H1 (cell line): ENCODE data around the gene SLC25A15. TPM values are rescaled to one million over a fixed set of nuclear protein-coding genes. Genes with fewer than 3 reads are reported as not detected.

Source experiments
- CTCF ChIA-PET: fragments of 300-600 bp; sonication (Branson Sonifier 250); formaldehyde crosslinking; loops from one replicate; lab custom pipeline; 2021; ENCODE audit not compliant: partially characterized antibody; lab: Charles Lee
- POLR2A ChIA-PET: fragments of 300-600 bp; sonication (Branson Sonifier 250); formaldehyde crosslinking; loops from one replicate; lab custom pipeline; 2021; ENCODE audit warnings: inconsistent platforms; ENCODE audit not compliant: partially characterized antibody; lab: Charles Lee
- DNase-seq, 2 experiments: peaks; one replicate each; pipeline versions ENCODE4 v3.0.0 to v3.0.0-alpha.2; 2010 to 2022; ENCODE audit warnings: low spot score in 2 of 2, low read depth in 1 of 2, mixed read lengths in 1 of 2
- FAIRE-seq: peaks from 2 replicates; lab custom pipeline; 2011; peaks lifted over from hg19 to GRCh38; lab: Jason Lieb, UNC
- H2AFZ ChIP-seq: 2 replicates; pipeline ENCODE4 v1.8.1; 2012; ENCODE audit warnings: low read length, inconsistent platforms
- H2AK5ac ChIP-seq: 2 replicates; pipeline ENCODE4 v1.6.1; 2013; ENCODE audit warnings: low read depth, low read length
- H2BK120ac ChIP-seq: replicated peaks from 2 replicates; pipeline ENCODE3; 2013; ENCODE audit warnings: low read depth, low read length, inconsistent platforms
- H2BK12ac ChIP-seq: 2 replicates; pipeline ENCODE4 v1.6.1; 2013; ENCODE audit warnings: low read depth, low read length
- H2BK15ac ChIP-seq: 2 replicates; pipeline ENCODE4 v1.6.1; 2013; ENCODE audit warnings: low read length
- H2BK20ac ChIP-seq: 2 replicates; pipeline ENCODE4 v1.6.1; 2013; ENCODE audit warnings: low read length
- H2BK5ac ChIP-seq: 2 replicates; pipeline ENCODE4 v1.6.1; 2013; ENCODE audit warnings: low read depth, low read length
- H3K14ac ChIP-seq: 2 replicates; pipeline ENCODE4 v1.6.1; 2013; ENCODE audit warnings: inconsistent platforms; ENCODE audit not compliant: insufficient read length
- H3K18ac ChIP-seq: 2 replicates; pipeline ENCODE4 v1.6.1; 2013; ENCODE audit warnings: low read length; ENCODE audit errors: extremely low read depth
- H3K23ac ChIP-seq: 2 replicates; pipeline ENCODE4 v1.6.1; 2013; ENCODE audit warnings: inconsistent platforms; ENCODE audit not compliant: insufficient read length
- H3K23me2 ChIP-seq: 2 replicates; pipeline ENCODE4 v1.6.1; 2013; ENCODE audit warnings: low read depth, low read length
- H3K27ac ChIP-seq: 2 replicates; pipeline ENCODE4 v1.6.1; 2011; ENCODE audit warnings: low read depth, low read length, inconsistent platforms
- H3K27me3 ChIP-seq, 4 experiments: replicated peaks in 1 of 4; 1 replicate in 1 of 4; 2 replicates in 3 of 4; pipeline versions ENCODE4 v1.6.1 to v1.8.1; 2011 to 2013; ENCODE audit warnings: low read length in 3 of 4, mild to moderate bottlenecking in 3 of 4, inconsistent platforms in 2 of 4, mixed read lengths in 2 of 4, moderate library complexity in 1 of 4; ENCODE audit not compliant: control insufficient read depth in 3 of 4, insufficient read depth in 3 of 4; ENCODE audit errors: extremely low read depth in 1 of 4
- H3K36me3 ChIP-seq, 4 experiments: 2 replicates each; pipeline versions ENCODE4 v1.6.1 to v1.8.1; 2011 to 2013; ENCODE audit warnings: mild to moderate bottlenecking in 4 of 4, low read length in 3 of 4, moderate library complexity in 2 of 4, control low read depth in 1 of 4, inconsistent platforms in 1 of 4; ENCODE audit not compliant: insufficient read depth in 4 of 4, control insufficient read depth in 2 of 4
- H3K4ac ChIP-seq: replicated peaks from 2 replicates; pipeline ENCODE3; 2013; ENCODE audit warnings: low read length, low read depth, mixed read lengths, inconsistent platforms; ENCODE audit not compliant: insufficient read length
- H3K4me1 ChIP-seq, 4 experiments: replicated peaks in 1 of 4; 1 replicate in 1 of 4; 2 replicates in 3 of 4; pipeline versions ENCODE4 v1.6.1 to v1.8.1; 2011 to 2013; ENCODE audit warnings: low read length in 3 of 4, inconsistent platforms in 2 of 4, mixed read lengths in 1 of 4; ENCODE audit not compliant: insufficient read depth in 4 of 4, control insufficient read depth in 3 of 4
- H3K4me2 ChIP-seq, 2 experiments: 2 replicates each; pipeline versions ENCODE4 v1.6.1 to v1.8.1; 2011 to 2013; ENCODE audit warnings: low read depth in 2 of 2, low read length in 2 of 2, control low read depth in 1 of 2, inconsistent platforms in 1 of 2, mild to moderate bottlenecking in 1 of 2; ENCODE audit not compliant: insufficient read depth in 1 of 2
- H3K4me3 ChIP-seq, 4 experiments: fragments of 200-600, 300-600 bp in 1 of 4; sonication (generic), shearing (Covaris generic), sonication (Bioruptor Twin) in 1 of 4; 2 replicates each; pipeline versions ENCODE4 v1.5.1 to v1.8.1; 2011 to 2016; ENCODE audit warnings: low read length in 4 of 4, low read depth in 3 of 4, control low read depth in 2 of 4, inconsistent platforms in 2 of 4, mild to moderate bottlenecking in 2 of 4, mixed read lengths in 1 of 4, moderate library complexity in 1 of 4; ENCODE audit not compliant: insufficient read depth in 2 of 4; ENCODE audit errors: extremely low read depth in 1 of 4
- H3K56ac ChIP-seq: replicated peaks from 2 replicates; pipeline ENCODE3; 2013; ENCODE audit warnings: low read depth, mild to moderate bottlenecking, mixed read lengths, low read length, inconsistent platforms; ENCODE audit not compliant: insufficient read length
- H3K79me1 ChIP-seq: 2 replicates; pipeline ENCODE4 v1.6.1; 2013; ENCODE audit warnings: low read depth, low read length, control low read depth
- H3K79me2 ChIP-seq, 2 experiments: 2 replicates each; pipeline versions ENCODE4 v1.6.1 to v1.8.1; 2012 to 2013; ENCODE audit warnings: low read length in 2 of 2, mild to moderate bottlenecking in 2 of 2, inconsistent platforms in 1 of 2; ENCODE audit not compliant: insufficient read depth in 2 of 2, control insufficient read depth in 1 of 2
- H3K9ac ChIP-seq, 4 experiments: replicated peaks in 1 of 4; 1 replicate in 1 of 4; 2 replicates in 3 of 4; pipeline versions ENCODE4 v1.6.1 to v1.8.1; 2011 to 2013; ENCODE audit warnings: low read depth in 3 of 4, low read length in 3 of 4, control low read depth in 2 of 4, mild to moderate bottlenecking in 2 of 4, moderate library complexity in 2 of 4, inconsistent platforms in 1 of 4; ENCODE audit errors: extremely low read depth in 1 of 4
- H3K9me3 ChIP-seq, 2 experiments: 2 replicates each; pipeline versions ENCODE4 v1.6.1 to v1.8.1; 2012 to 2013; ENCODE audit warnings: mild to moderate bottlenecking in 2 of 2, moderate library complexity in 2 of 2, control low read depth in 1 of 2, inconsistent platforms in 1 of 2, low read depth in 1 of 2, low read length in 1 of 2, mixed read lengths in 1 of 2; ENCODE audit not compliant: insufficient read depth in 2 of 2
- H4K20me1 ChIP-seq, 2 experiments: replicated peaks in 1 of 2; 2 replicates each; pipeline versions ENCODE3 to v1.8.1; 2011 to 2013; ENCODE audit warnings: inconsistent platforms in 2 of 2, low read length in 2 of 2, mild to moderate bottlenecking in 1 of 2; ENCODE audit not compliant: insufficient read depth in 2 of 2, control insufficient read depth in 1 of 2
- H4K5ac ChIP-seq: 2 replicates; pipeline ENCODE4 v1.6.1; 2013; ENCODE audit warnings: low read length, low read depth, mixed read lengths, inconsistent platforms; ENCODE audit not compliant: insufficient read length
- H4K8ac ChIP-seq: 2 replicates; pipeline ENCODE4 v1.8.0; 2013; ENCODE audit warnings: mild to moderate bottlenecking, moderate library complexity, low read length, inconsistent platforms; ENCODE audit not compliant: insufficient read depth; ENCODE audit errors: extremely low read depth
- H4K91ac ChIP-seq: replicated peaks from 2 replicates; pipeline ENCODE3; 2013; ENCODE audit warnings: low read length, mixed read lengths, inconsistent platforms; ENCODE audit not compliant: insufficient read length
- ASH2L ChIP-seq: fragments of 200-600, 300-600 bp; sonication (generic); IDR thresholded peaks from one replicate; pipeline ENCODE4 v1.7.1; 2017; ENCODE audit warnings: low read length
- WGBS, 2 experiments: shearing (Covaris generic) in 1 of 2; methylation state at CpG; one replicate each; pipeline versions ENCODE4 v1.1.6 to v1.1.7; 2013 to 2015; ENCODE audit warnings: low lambda C conversion rate in 2 of 2, mixed read lengths in 2 of 2, inconsistent platforms in 1 of 2, low coverage in 1 of 2, missing lambda C conversion rate in 1 of 2; ENCODE audit not compliant: insufficient replicate concordance in 2 of 2, insufficient coverage in 1 of 2, insufficient read length in 1 of 2; ENCODE audit errors: extremely low coverage in 1 of 2, missing lambda C conversion rate in 1 of 2; 5-methylcytosine and 5-hydroxymethylcytosine counted together
- polyA plus RNA-seq, 7 experiments: library from polyadenylated mRNA; depleted of rRNA in 3 of 7; stranded (reverse) in 5 of 7; unstranded in 2 of 7; fragments of >200 nt in 5 of 7; fragments of 200-250 nt in 2 of 7; gene quantifications; 1 replicate in 5 of 7; 2 replicates in 1 of 7; 4 replicates in 1 of 7; pipeline versions ENCODE4 v1.2.1 to v1.2.3, GENCODE V29; 2011 to 2013; ENCODE audit warnings: missing spikeins in 2 of 7, mixed read lengths in 2 of 7
- total RNA-seq: library from RNA; stranded (reverse); fragmentation: NEBNext Ultra II Directional; extraction: Animal tissue kit (Norgen Biotek cat#: 25700); gene quantifications from 2 replicates; pipeline ENCODE4 v1.2.1, GENCODE V29; 2021

The SLC25A15 gene
- total and polyA plus RNA-seq, 2 of the 8 experiments (the other 6 are each of a cell fraction or from before 2014, with no cell fraction given), result 12.4 to 23.4 TPM

DNA sequence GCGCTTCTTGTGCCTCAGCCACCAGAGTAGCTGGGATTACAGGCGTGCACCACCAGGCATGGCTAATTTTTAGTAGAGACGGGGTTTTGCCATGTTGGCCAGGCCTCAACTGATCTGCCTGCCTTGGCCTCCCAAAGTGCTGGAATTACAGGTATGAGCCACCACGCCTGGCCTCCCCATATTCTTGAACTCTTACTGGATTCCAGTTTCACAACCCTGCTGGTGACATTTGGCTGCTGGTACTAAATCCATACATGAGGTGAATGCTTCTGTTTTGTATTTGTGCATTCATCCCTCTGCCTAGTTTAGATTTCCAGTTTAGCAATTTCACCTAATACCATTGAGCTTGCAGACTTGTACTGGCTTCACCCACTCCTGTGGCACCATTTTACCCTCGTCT lies 13.9 kb downstream of the SLC25A15 start:
- H3K36me3 ChIP-seq, result peaks cover 3 to 31% (median 18%) of the 10 kb centered on the region in 4 experiments; a peak in 7 of 8 replicates
- 93% methylated on average over 5 of the region's 5 CpGs; no CpG with 5 or more reads in 1 of the 2 experiments for WGBS, 2 experiments
- H3K14ac ChIP-seq, result no peak overlapping the region
- no peak overlapping the region for H2BK12ac ChIP-seq
- H2AFZ ChIP-seq, result no peak overlapping the region
- no peak for TF ChIP-seq ASH2L
- H4K8ac ChIP-seq, result no peak overlapping the region
- no peak overlapping the region for H2BK5ac ChIP-seq
- no peak overlapping the region for H4K5ac ChIP-seq
- H2BK120ac ChIP-seq, result no peak overlapping the region
- H3K23ac ChIP-seq, result no peak overlapping the region
- H3K79me2 ChIP-seq, result no peaks in the 10 kb centered on the region
- ChIA-PET CTCF (interaction anchor here (0.6 to 1.0 kb wide), 2 partner anchors 522 to 762 kb away, joined by 4 to 5 read pairs; no protein-coding TSS in a partner anchor), POLR2A (interaction anchor here (1.1 kb wide), 1 partner anchor 14 kb away, joined by 3 read pairs; the partner anchor contains the start of gene SLC25A15)
- no peak for FAIRE-seq
- peaks cover 0 to 3% of the 10 kb centered on the region in 2 experiments for H4K20me1 ChIP-seq
- H3K23me2 ChIP-seq, result no peaks in the 10 kb centered on the region
- H3K9ac ChIP-seq, result no peak overlapping the region
- no peak overlapping the region for H4K91ac ChIP-seq
- H3K4ac ChIP-seq, result no peak overlapping the region
- H3K18ac ChIP-seq, result no peak overlapping the region
- H3K4me2 ChIP-seq, result no peak overlapping the region
- H3K4me3 ChIP-seq, result no peak overlapping the region
- no peak for DNase-seq
- no peak overlapping the region for H3K27ac ChIP-seq
- no peak overlapping the region for H3K56ac ChIP-seq
- no peaks in the 10 kb centered on the region for H3K4me1 ChIP-seq
- H3K27me3 ChIP-seq, result no peaks in the 10 kb centered on the region
- no peak overlapping the region for H2BK20ac ChIP-seq
- peaks cover 3% of the 10 kb centered on the region; the same call in 1 of the 2 replicates for H3K79me1 ChIP-seq
- H2BK15ac ChIP-seq, result no peak overlapping the region
- no peak overlapping the region for H2AK5ac ChIP-seq
- H3K9me3 ChIP-seq, result no peaks in the 10 kb centered on the region
